GM12878 (cell line): ENCODE results near the gene C11orf97. TPM values are rescaled to one million over a fixed set of nuclear protein-coding genes. Genes with fewer than 3 reads are reported as not detected.
A peak's percentile ranks its signal among the peaks of the same experiment; 100 is the strongest.

Experiments used
- microRNA counts: library from miRNA; unstranded; fragments of <30 nt; microRNA quantifications from one replicate; lab custom pipeline; 2016
- microRNA-seq: library from miRNA; unstranded; fragments of <30 nt; microRNA quantifications from one replicate; pipeline ENCODE4, GENCODE V29; 2018
- polyA plus RNA-seq, 11 experiments: library from polyadenylated mRNA; depleted of rRNA in 4 of 11; unstranded in 6 of 11; stranded (reverse) in 5 of 11; fragments of >200 nt; fragmentation: Nextera tagmentation in 4 of 11; fragmentation: Illumina TruSeq in 1 of 11; extraction: Ambion mirVana in 4 of 11; extraction: Trizol in 1 of 11; gene quantifications; 1 replicate in 1 of 11; 2 replicates in 10 of 11; pipeline versions ENCODE4 v1.2.1 to v1.2.3, GENCODE V29; 2011 to 2016; ENCODE audit warnings: inconsistent platforms in 2 of 11, missing spikeins in 2 of 11, low read depth in 1 of 11
- small RNA-seq: library from RNA; depleted of rRNA; stranded (forward); fragments of <200 nt; gene quantifications from one replicate; pipeline ENCODE3, GENCODE V24; 2014
- total RNA-seq, 4 experiments: library from RNA; depleted of rRNA in 3 of 4; stranded (reverse); fragments of >200 nt in 3 of 4; fragmentation: Illumina TruSeq in 1 of 4; extraction: Trizol in 1 of 4; gene quantifications; 2 replicates each; pipeline versions ENCODE4 v1.2.1 to v1.2.3, GENCODE V29; 2013 to 2021

The C11orf97 gene
- total and polyA plus RNA-seq, 10 of the 15 experiments (the other 5 are each of a cell fraction or from before 2014, with no cell fraction given): not detected

MicroRNAs within 50 kb of the gene (microRNA counts, 767-probe panel; counts per million panel counts)
- microRNA hsa-miR-548l (lab: Ali Mortazavi, UCI): 516 counts per million, percentile 8 among the panel's probes with 10 or more counts

Small RNA genes within 50 kb of the gene (microRNA-seq; reads per million reads assigned to microRNA genes)
- gene MIR548L: 25.2 reads per million, percentile 60 among the genes with 10 or more reads in this experiment

Small RNA genes within 50 kb of the gene (small RNA-seq; reads per million reads assigned to genes)
- gene MIR548L: 1.1 reads per million, percentile 36 among the genes with 10 or more reads in this experiment

Other genes starting within 250 kb of the C11orf97 start
- gene IZUMO1R, start 207.9 kb upstream of the C11orf97 start, total RNA-seq (2014; rRNA removed): not detected in 2 replicates
- gene IZUMO1R, start 207.9 kb upstream of the C11orf97 start, total RNA-seq (2014; rRNA removed; fragmentation: Illumina TruSeq; extraction: Trizol): not detected in 2 replicates
- gene IZUMO1R, start 207.9 kb upstream of the C11orf97 start, total RNA-seq (2021): not detected in 2 replicates
- gene IZUMO1R, start 207.9 kb upstream of the C11orf97 start, polyA plus RNA-seq (2011; rRNA removed): not detected in 2 replicates
- gene IZUMO1R, start 207.9 kb upstream of the C11orf97 start, polyA plus RNA-seq (2014; fragmentation: Illumina TruSeq; extraction: Trizol): not detected in 2 replicates
- gene IZUMO1R, start 207.9 kb upstream of the C11orf97 start, polyA plus RNA-seq (2014; fragmentation: Nextera tagmentation; extraction: Ambion mirVana): not detected
- gene IZUMO1R, start 207.9 kb upstream of the C11orf97 start, polyA plus RNA-seq (2014; rRNA removed): not detected in 2 replicates
- gene IZUMO1R, start 207.9 kb upstream of the C11orf97 start, polyA plus RNA-seq (2016; fragmentation: Nextera tagmentation; extraction: Ambion mirVana): not detected
- gene GPR83, start 111.0 kb upstream of the C11orf97 start, total RNA-seq (2014; rRNA removed): not detected in 2 replicates
- not detected in 2 replicates for gene GPR83, start 111.0 kb upstream of the C11orf97 start, total RNA-seq (2014; rRNA removed; fragmentation: Illumina TruSeq; extraction: Trizol)
- gene GPR83, start 111.0 kb upstream of the C11orf97 start, total RNA-seq (2021): 0.11 TPM in 1 of 2 replicates, not detected in the other
- 0.16 and 0.19 TPM in 2 replicates for gene GPR83, start 111.0 kb upstream of the C11orf97 start, polyA plus RNA-seq (2011; rRNA removed)
- gene GPR83, start 111.0 kb upstream of the C11orf97 start, polyA plus RNA-seq (2014; fragmentation: Illumina TruSeq; extraction: Trizol): 0.03 and 0.16 TPM in 2 replicates
- not detected for gene GPR83, start 111.0 kb upstream of the C11orf97 start, polyA plus RNA-seq (2014; fragmentation: Nextera tagmentation; extraction: Ambion mirVana)
- gene GPR83, start 111.0 kb upstream of the C11orf97 start, polyA plus RNA-seq (2014; rRNA removed): 0.05 and 0.08 TPM in 2 replicates
- gene GPR83, start 111.0 kb upstream of the C11orf97 start, polyA plus RNA-seq (2016; fragmentation: Nextera tagmentation; extraction: Ambion mirVana): not detected
- 20.1 and 20.2 TPM in 2 replicates for gene MRE11, start 18.6 kb upstream of the C11orf97 start, total RNA-seq (2014; rRNA removed)
- 33.2 and 34.5 TPM in 2 replicates for gene MRE11, start 18.6 kb upstream of the C11orf97 start, total RNA-seq (2014; rRNA removed; fragmentation: Illumina TruSeq; extraction: Trizol)
- 26.1 and 28.6 TPM in 2 replicates for gene MRE11, start 18.6 kb upstream of the C11orf97 start, total RNA-seq (2021)
- gene MRE11, start 18.6 kb upstream of the C11orf97 start, polyA plus RNA-seq (2011; rRNA removed): 25.2 and 49.8 TPM in 2 replicates
- gene MRE11, start 18.6 kb upstream of the C11orf97 start, polyA plus RNA-seq (2014; fragmentation: Illumina TruSeq; extraction: Trizol): 32.5 and 40.5 TPM in 2 replicates
- 10 to 100 TPM; 19.3 to 20.5 TPM for gene MRE11, start 18.6 kb upstream of the C11orf97 start, polyA plus RNA-seq (2014; fragmentation: Nextera tagmentation; extraction: Ambion mirVana)
- 16.2 and 20.3 TPM in 2 replicates for gene MRE11, start 18.6 kb upstream of the C11orf97 start, polyA plus RNA-seq (2014; rRNA removed)
- gene MRE11, start 18.6 kb upstream of the C11orf97 start, polyA plus RNA-seq (2016; fragmentation: Nextera tagmentation; extraction: Ambion mirVana): 10 to 100 TPM; 33.9 to 39.2 TPM
- 19.8 and 25.8 TPM in 2 replicates for gene ANKRD49, start 18.5 kb upstream of the C11orf97 start, total RNA-seq (2014; rRNA removed)
- 38.5 and 39.8 TPM in 2 replicates for gene ANKRD49, start 18.5 kb upstream of the C11orf97 start, total RNA-seq (2014; rRNA removed; fragmentation: Illumina TruSeq; extraction: Trizol)
- 19.2 and 19.8 TPM in 2 replicates for gene ANKRD49, start 18.5 kb upstream of the C11orf97 start, total RNA-seq (2021)
- 45.9 and 62.2 TPM in 2 replicates for gene ANKRD49, start 18.5 kb upstream of the C11orf97 start, polyA plus RNA-seq (2011; rRNA removed)
- gene ANKRD49, start 18.5 kb upstream of the C11orf97 start, polyA plus RNA-seq (2014; fragmentation: Illumina TruSeq; extraction: Trizol): 46.6 and 59.9 TPM in 2 replicates
- gene ANKRD49, start 18.5 kb upstream of the C11orf97 start, polyA plus RNA-seq (2014; fragmentation: Nextera tagmentation; extraction: Ambion mirVana): 10 to 100 TPM; 33.2 to 37.1 TPM
- 18.4 and 22.3 TPM in 2 replicates for gene ANKRD49, start 18.5 kb upstream of the C11orf97 start, polyA plus RNA-seq (2014; rRNA removed)
- 10 to 100 TPM; 31.7 to 34.1 TPM for gene ANKRD49, start 18.5 kb upstream of the C11orf97 start, polyA plus RNA-seq (2016; fragmentation: Nextera tagmentation; extraction: Ambion mirVana)
- 3.6 and 4.1 TPM in 2 replicates for gene FUT4, start 31.5 kb downstream of the C11orf97 start, total RNA-seq (2014; rRNA removed)
- 2.1 and 2.2 TPM in 2 replicates for gene FUT4, start 31.5 kb downstream of the C11orf97 start, total RNA-seq (2014; rRNA removed; fragmentation: Illumina TruSeq; extraction: Trizol)
- 3.3 and 4.1 TPM in 2 replicates for gene FUT4, start 31.5 kb downstream of the C11orf97 start, total RNA-seq (2021)
- gene FUT4, start 31.5 kb downstream of the C11orf97 start, polyA plus RNA-seq (2011; rRNA removed): 9.1 and 10.4 TPM in 2 replicates
- 2.4 TPM in 2 replicates for gene FUT4, start 31.5 kb downstream of the C11orf97 start, polyA plus RNA-seq (2014; fragmentation: Illumina TruSeq; extraction: Trizol)
- gene FUT4, start 31.5 kb downstream of the C11orf97 start, polyA plus RNA-seq (2014; fragmentation: Nextera tagmentation; extraction: Ambion mirVana): under 1 TPM; 0.68 TPM
- gene FUT4, start 31.5 kb downstream of the C11orf97 start, polyA plus RNA-seq (2014; rRNA removed): 3.5 and 3.6 TPM in 2 replicates
- gene FUT4, start 31.5 kb downstream of the C11orf97 start, polyA plus RNA-seq (2016; fragmentation: Nextera tagmentation; extraction: Ambion mirVana): 1 to 10 TPM in 1 of 2 experiments, under 1 TPM in 1; 0.76 to 1.4 TPM
- 0.23 and 0.60 TPM in 2 replicates for gene PIWIL4, start 54.9 kb downstream of the C11orf97 start, total RNA-seq (2014; rRNA removed)
- gene PIWIL4, start 54.9 kb downstream of the C11orf97 start, total RNA-seq (2014; rRNA removed; fragmentation: Illumina TruSeq; extraction: Trizol): 0.37 and 0.67 TPM in 2 replicates
- 0.46 and 0.53 TPM in 2 replicates for gene PIWIL4, start 54.9 kb downstream of the C11orf97 start, total RNA-seq (2021)
- 9.5 and 13.3 TPM in 2 replicates for gene PIWIL4, start 54.9 kb downstream of the C11orf97 start, polyA plus RNA-seq (2011; rRNA removed)
- 0.57 and 1.8 TPM in 2 replicates for gene PIWIL4, start 54.9 kb downstream of the C11orf97 start, polyA plus RNA-seq (2014; fragmentation: Illumina TruSeq; extraction: Trizol)
- gene PIWIL4, start 54.9 kb downstream of the C11orf97 start, polyA plus RNA-seq (2014; fragmentation: Nextera tagmentation; extraction: Ambion mirVana): under 1 TPM; 0.38 to 0.48 TPM
- 0.34 and 0.36 TPM in 2 replicates for gene PIWIL4, start 54.9 kb downstream of the C11orf97 start, polyA plus RNA-seq (2014; rRNA removed)
- gene PIWIL4, start 54.9 kb downstream of the C11orf97 start, polyA plus RNA-seq (2016; fragmentation: Nextera tagmentation; extraction: Ambion mirVana): under 1 TPM; 0.42 to 0.73 TPM